ENCODE data around the gene TIMM44. TPM values are rescaled to one million over a fixed set of nuclear protein-coding genes. Genes with fewer than 3 reads are reported as not detected.

TIMM44 gene
- total and polyA plus RNA-seq, 2 donors (not counting 3 experiments of a cell fraction or from before 2014, with no cell fraction given) = 61.5 to 64.3 TPM

DNA sequence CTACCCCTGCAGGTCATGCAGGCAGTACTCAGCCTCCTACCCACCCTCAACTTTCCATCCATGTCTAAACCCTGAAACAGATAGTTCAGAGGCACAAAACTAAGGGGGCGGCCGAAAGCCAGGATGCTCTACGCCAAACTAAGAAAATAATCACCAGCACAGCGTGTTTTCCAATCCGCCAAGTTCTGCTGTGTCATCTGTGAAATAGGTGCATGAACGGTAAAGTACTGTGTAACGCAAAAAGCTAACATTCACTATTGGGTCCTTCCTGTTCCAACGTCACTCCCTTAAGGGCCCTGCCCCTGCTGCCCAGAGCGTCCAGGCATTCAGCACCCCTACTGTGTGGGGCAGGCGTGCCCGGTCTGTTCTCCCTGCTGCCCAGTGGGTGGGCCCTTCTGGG, 12.2 kb upstream of the TIMM44 start:
- POLR2A ChIA-PET = no interaction called here
- dilution Hi-C loops (cut with MboI; ENCODE audit: extremely low pct_ligation_motif_present, low sequenced_read_pairs) (no loop called here), intact Hi-C loops (cut with micrococcal nuclease) (no loop called here)
- Histone ChIP-seq H3K27me3 (ENCODE audit: control insufficient read depth in 2 of 2, insufficient read depth in 2 of 2, low read length in 2 of 2) (no peaks in the 10 kb centered on the region), H4K20me1 (replicated peaks; ENCODE audit: control insufficient read depth, extremely low read depth, insufficient read depth, low read length) (no peaks in the 10 kb centered on the region), H2AFZ (ENCODE audit: low read depth, low read length) (no peak overlapping the region), H3K4me2 (ENCODE audit: insufficient read depth, low read length) (no peak overlapping the region), H3K27ac (ENCODE audit: insufficient read depth, low read depth, low read length) (no peak overlapping the region), H3K9me1 (replicated peaks; ENCODE audit: control insufficient read depth, extremely low read depth, insufficient read depth, low read length) (no peaks in the 10 kb centered on the region), H3K9ac (replicated peaks; ENCODE audit: extremely low read depth, insufficient read depth, low read length) (no peak overlapping the region), H3K9me3 (replicated peaks; ENCODE audit: control insufficient read depth, insufficient read depth, low read length) (no peaks in the 10 kb centered on the region), H3K36me3 (ENCODE audit: control insufficient read depth in 2 of 2, extremely low read depth in 1 of 2, insufficient read depth in 2 of 2, low read length in 2 of 2) (peaks cover 0 to under 1% of the 10 kb centered on the region in 2 experiments), H3K79me2 (ENCODE audit: control insufficient read depth, insufficient read depth, low read length) (no peaks in the 10 kb centered on the region), H3K4me1 (ENCODE audit: control insufficient read depth, extremely low read depth, insufficient read depth, low read length) (peaks cover 5% of the 10 kb centered on the region), H3K4me3 (replicated peaks in 1 of 3; ENCODE audit: insufficient read depth in 1 of 3, low read depth in 1 of 3, low read length in 3 of 3) (no peak overlapping the region)
- CTCF ChIA-PET = interaction anchor here (1.0 to 4.6 kb wide), 2 partner anchors 12 to 14 kb away, joined by 3 to 33 read pairs; partner anchors contain the start of gene TIMM44
- TF ChIP-seq, protein P1, sequence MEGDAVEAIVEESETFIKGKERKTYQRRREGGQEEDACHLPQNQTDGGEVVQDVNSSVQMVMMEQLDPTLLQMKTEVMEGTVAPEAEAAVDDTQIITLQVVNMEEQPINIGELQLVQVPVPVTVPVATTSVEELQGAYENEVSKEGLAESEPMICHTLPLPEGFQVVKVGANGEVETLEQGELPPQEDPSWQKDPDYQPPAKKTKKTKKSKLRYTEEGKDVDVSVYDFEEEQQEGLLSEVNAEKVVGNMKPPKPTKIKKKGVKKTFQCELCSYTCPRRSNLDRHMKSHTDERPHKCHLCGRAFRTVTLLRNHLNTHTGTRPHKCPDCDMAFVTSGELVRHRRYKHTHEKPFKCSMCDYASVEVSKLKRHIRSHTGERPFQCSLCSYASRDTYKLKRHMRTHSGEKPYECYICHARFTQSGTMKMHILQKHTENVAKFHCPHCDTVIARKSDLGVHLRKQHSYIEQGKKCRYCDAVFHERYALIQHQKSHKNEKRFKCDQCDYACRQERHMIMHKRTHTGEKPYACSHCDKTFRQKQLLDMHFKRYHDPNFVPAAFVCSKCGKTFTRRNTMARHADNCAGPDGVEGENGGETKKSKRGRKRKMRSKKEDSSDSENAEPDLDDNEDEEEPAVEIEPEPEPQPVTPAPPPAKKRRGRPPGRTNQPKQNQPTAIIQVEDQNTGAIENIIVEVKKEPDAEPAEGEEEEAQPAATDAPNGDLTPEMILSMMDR (IDR thresholded peaks at IDR 0.05; ENCODE audit: extremely low read depth in 1 of 2, insufficient read depth in 1 of 2, low read depth in 1 of 2, low read length in 2 of 2) = no peak
- TF ChIP-seq POLR2A (IDR thresholded peaks at IDR 0.05; ENCODE audit: low read depth, low read length) = no peak
- TF ChIP-seq MAX (IDR thresholded peaks at IDR 0.05; ENCODE audit: insufficient read depth, insufficient read length) = no peak
- TF ChIP-seq EZH2 (IDR thresholded peaks at IDR 0.05; ENCODE audit: borderline replicate concordance, low read depth, low read length, severe bottlenecking) = no peak
- BruUV-seq (replicated peaks) = no TSS peak
- no peak for FAIRE-seq
- no peak for DNase-seq (ENCODE audit: low read depth, low spot score)

DNA sequence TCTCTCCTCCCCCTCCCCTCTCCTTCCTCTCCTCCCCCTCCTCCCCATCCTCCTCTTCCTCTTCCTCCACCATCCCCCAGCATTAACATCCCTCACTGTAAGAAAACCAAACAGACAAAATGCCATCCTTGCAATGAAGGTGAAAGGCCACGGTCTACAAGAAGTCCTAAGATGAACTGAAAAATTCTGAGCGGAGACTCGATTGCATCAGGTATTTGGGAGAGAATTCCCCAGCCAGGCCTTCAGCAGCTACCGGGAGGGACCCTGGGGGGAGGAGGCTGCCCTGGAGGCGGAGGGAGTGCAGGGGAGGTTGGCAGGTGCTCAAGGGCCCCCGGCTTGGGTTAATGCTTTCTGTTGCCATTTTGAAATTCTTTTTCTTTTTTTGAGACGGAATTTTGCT, 10.1 kb upstream of the TIMM44 start:
- dilution Hi-C loops (cut with MboI; ENCODE audit: extremely low pct_ligation_motif_present, low sequenced_read_pairs) (no loop called here), intact Hi-C loops (cut with micrococcal nuclease) (no loop called here)
- ChIA-PET POLR2A (interaction anchor here (1.5 kb wide), 1 partner anchor 9 kb away, joined by 4 read pairs; no protein-coding TSS in a partner anchor), CTCF (interaction anchor here (1.6 to 4.6 kb wide), 2 partner anchors 9 to 48 kb away, joined by 6 to 33 read pairs; partner anchors contain the start of gene TIMM44)
- Histone ChIP-seq H3K27me3 (ENCODE audit: control insufficient read depth in 2 of 2, insufficient read depth in 2 of 2, low read length in 2 of 2) (no peaks in the 10 kb centered on the region), H4K20me1 (replicated peaks; ENCODE audit: control insufficient read depth, extremely low read depth, insufficient read depth, low read length) (no peaks in the 10 kb centered on the region), H3K9me1 (replicated peaks; ENCODE audit: control insufficient read depth, extremely low read depth, insufficient read depth, low read length) (no peaks in the 10 kb centered on the region), H3K4me1 (ENCODE audit: control insufficient read depth, extremely low read depth, insufficient read depth, low read length) (peaks cover 5% of the 10 kb centered on the region), H2AFZ (ENCODE audit: low read depth, low read length) (no peak overlapping the region), H3K9me3 (replicated peaks; ENCODE audit: control insufficient read depth, insufficient read depth, low read length) (no peaks in the 10 kb centered on the region), H3K4me3 (replicated peaks in 1 of 3; ENCODE audit: insufficient read depth in 1 of 3, low read depth in 1 of 3, low read length in 3 of 3) (no peak overlapping the region), H3K79me2 (ENCODE audit: control insufficient read depth, insufficient read depth, low read length) (no peaks in the 10 kb centered on the region), H3K9ac (replicated peaks; ENCODE audit: extremely low read depth, insufficient read depth, low read length) (no peak overlapping the region), H3K36me3 (ENCODE audit: control insufficient read depth in 2 of 2, extremely low read depth in 1 of 2, insufficient read depth in 2 of 2, low read length in 2 of 2) (no peaks in the 10 kb centered on the region), H3K27ac (ENCODE audit: insufficient read depth, low read depth, low read length) (no peak overlapping the region), H3K4me2 (ENCODE audit: insufficient read depth, low read length) (no peak overlapping the region)
- BruUV-seq (replicated peaks) = no TSS peak
- no peak for TF ChIP-seq POLR2A (IDR thresholded peaks at IDR 0.05; ENCODE audit: low read depth, low read length)
- no peak for TF ChIP-seq GATA2 (IDR thresholded peaks at IDR 0.05; ENCODE audit: insufficient read depth, insufficient read length, low read depth, low read length)
- no peak for TF ChIP-seq JUN (IDR thresholded peaks at IDR 0.05; ENCODE audit: borderline replicate concordance, insufficient read depth, insufficient read length, low read depth)
- TF ChIP-seq MYC (IDR thresholded peaks at IDR 0.05; ENCODE audit: low read depth, low read length) = no peak
- FAIRE-seq (no peak), DNase-seq (ENCODE audit: low read depth, low spot score) (no peak)
